Mammary epithelial cell (primary cell): ENCODE results near the gene GLRA3.

Source experiments
- EZH2 ChIP-seq: IDR thresholded peaks from 2 replicates; pipeline ENCODE4 v1.6.1; 2012; ENCODE audit warnings: low read length, inconsistent platforms, borderline replicate concordance
- TF ChIP-seq, protein P1 (sequence below), 2 donors: IDR thresholded peaks in 1 of 2; conservative IDR thresholded peaks in 1 of 2; 2 replicates each; pipeline ENCODE4 v1.5.1; 2011 to 2012; ENCODE audit warnings: inconsistent platforms in 2 of 2, low read length in 2 of 2, mild to moderate bottlenecking in 2 of 2, control low read depth in 1 of 2, low read depth in 1 of 2; ENCODE audit not compliant: insufficient read depth in 1 of 2; ENCODE audit errors: extremely low read depth in 1 of 2

DNA sequence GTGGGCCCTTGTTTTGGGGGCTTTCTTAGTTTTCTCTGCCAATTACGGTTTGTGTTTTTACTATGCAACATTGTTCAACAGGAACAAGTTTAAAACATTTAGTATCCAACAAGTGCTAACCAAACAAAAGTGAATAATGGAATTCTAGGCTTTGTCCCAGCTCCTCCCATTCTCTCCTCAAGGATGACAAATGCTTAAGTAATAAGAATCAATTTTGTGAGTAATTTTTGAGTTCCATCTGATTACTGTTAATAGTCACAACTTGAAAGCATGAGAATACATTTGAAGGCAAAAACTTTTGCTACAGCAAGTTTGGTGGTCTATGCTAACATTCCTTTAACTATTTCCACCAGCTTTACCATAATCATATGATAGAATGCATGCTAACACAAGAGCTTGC, 228.7 kb downstream of the GLRA3 start:
- TF ChIP-seq, protein P1, sequence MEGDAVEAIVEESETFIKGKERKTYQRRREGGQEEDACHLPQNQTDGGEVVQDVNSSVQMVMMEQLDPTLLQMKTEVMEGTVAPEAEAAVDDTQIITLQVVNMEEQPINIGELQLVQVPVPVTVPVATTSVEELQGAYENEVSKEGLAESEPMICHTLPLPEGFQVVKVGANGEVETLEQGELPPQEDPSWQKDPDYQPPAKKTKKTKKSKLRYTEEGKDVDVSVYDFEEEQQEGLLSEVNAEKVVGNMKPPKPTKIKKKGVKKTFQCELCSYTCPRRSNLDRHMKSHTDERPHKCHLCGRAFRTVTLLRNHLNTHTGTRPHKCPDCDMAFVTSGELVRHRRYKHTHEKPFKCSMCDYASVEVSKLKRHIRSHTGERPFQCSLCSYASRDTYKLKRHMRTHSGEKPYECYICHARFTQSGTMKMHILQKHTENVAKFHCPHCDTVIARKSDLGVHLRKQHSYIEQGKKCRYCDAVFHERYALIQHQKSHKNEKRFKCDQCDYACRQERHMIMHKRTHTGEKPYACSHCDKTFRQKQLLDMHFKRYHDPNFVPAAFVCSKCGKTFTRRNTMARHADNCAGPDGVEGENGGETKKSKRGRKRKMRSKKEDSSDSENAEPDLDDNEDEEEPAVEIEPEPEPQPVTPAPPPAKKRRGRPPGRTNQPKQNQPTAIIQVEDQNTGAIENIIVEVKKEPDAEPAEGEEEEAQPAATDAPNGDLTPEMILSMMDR (conservative IDR thresholded peaks at IDR 0.05 in 1 of 2, IDR thresholded peaks at IDR 0.05 in 1 of 2; ENCODE audit: extremely low read depth in 1 of 2, insufficient read depth in 1 of 2, low read depth in 1 of 2, low read length in 2 of 2), result no peak
- TF ChIP-seq EZH2, result no peak
